ENCODE results near the gene ALDH1L1. TPM values are rescaled to one million over a fixed set of nuclear protein-coding genes. Genes with fewer than 3 reads are reported as not detected.
A peak's percentile ranks its signal among the peaks of the same experiment; 100 is the strongest.

Gene ALDH1L1
- total and polyA plus RNA-seq, 2 of the 8 experiments (the other 6 are each of a cell fraction or from before 2014, with no cell fraction given), result 0.98 to 1.6 TPM

GRCh38 chr3:126113238-126113555 is 67.2 kb downstream of the ALDH1L1 start:
- no peaks in the 10 kb centered on the region for H3K27me3 ChIP-seq (replicated peaks in 1 of 4; ENCODE audit: control insufficient read depth in 3 of 4, extremely low read depth in 1 of 4, insufficient read depth in 3 of 4, low read length in 3 of 4)
- no peak overlapping the region for H3K23ac ChIP-seq (ENCODE audit: insufficient read length)
- H3K4ac ChIP-seq (replicated peaks; ENCODE audit: insufficient read length, low read depth, low read length), result no peak overlapping the region
- H3K56ac ChIP-seq (replicated peaks; ENCODE audit: insufficient read length, low read depth, low read length), result no peak overlapping the region
- H3K27ac ChIP-seq (ENCODE audit: low read depth, low read length), result no peak overlapping the region
- FAIRE-seq, result no peak
- no peak for TF ChIP-seq SP2 (IDR thresholded peaks at IDR 0.05; ENCODE audit: low read length)
- TF ChIP-seq CTCF (IDR thresholded peaks at IDR 0.05; ENCODE audit: control extremely low read depth in 1 of 3, insufficient read depth in 1 of 3, low read depth in 1 of 3, low read length in 3 of 3), result no peak
- no peak for TF ChIP-seq YY1 (IDR thresholded peaks at IDR 0.05; ENCODE audit: low read depth, low read length)
- TF ChIP-seq HDAC2 (IDR thresholded peaks at IDR 0.05; ENCODE audit: borderline replicate concordance in 1 of 2, low read depth in 2 of 2, low read length in 2 of 2), result no peak
- TF ChIP-seq TEAD4 (IDR thresholded peaks at IDR 0.05; ENCODE audit: low read depth, low read length), result no peak
- TF ChIP-seq KDM1A (IDR thresholded peaks at IDR 0.05; ENCODE audit: borderline replicate concordance, low read length), result no peak
- TF ChIP-seq RNF2 (IDR thresholded peaks at IDR 0.05; ENCODE audit: borderline replicate concordance, low read depth, low read length, missing control alignments, poor library complexity, severe bottlenecking), result no peak
- no peak overlapping the region for H2BK120ac ChIP-seq (replicated peaks; ENCODE audit: low read depth, low read length)
- no peaks in the 10 kb centered on the region for H3K79me2 ChIP-seq (ENCODE audit: control insufficient read depth in 1 of 2, insufficient read depth in 2 of 2, low read length in 2 of 2)
- H3K4me2 ChIP-seq (ENCODE audit: insufficient read depth in 1 of 2, low read depth in 2 of 2, low read length in 2 of 2), result no peak overlapping the region
- no peaks in the 10 kb centered on the region; the same call in 1 of the 2 replicates for H3K79me1 ChIP-seq (ENCODE audit: low read depth, low read length)
- H3K4me1 ChIP-seq (replicated peaks in 1 of 4; ENCODE audit: control insufficient read depth in 3 of 4, insufficient read depth in 4 of 4, low read length in 3 of 4), result no peaks in the 10 kb centered on the region
- ChIA-PET POLR2A (ENCODE audit: partially characterized antibody) (no interaction called here), CTCF (ENCODE audit: partially characterized antibody) (interaction anchor here (0.8 to 7.3 kb wide), 10 partner anchors 10 to 147 kb away, joined by 3 to 52 read pairs (median 4); no protein-coding TSS in a partner anchor)
- H2AK5ac ChIP-seq (ENCODE audit: low read depth, low read length), result no peak overlapping the region
- H2AFZ ChIP-seq (ENCODE audit: low read length), result no peak overlapping the region
- DNase-seq (ENCODE audit: low read depth in 1 of 2, low spot score in 2 of 2), result peak in 1 of 2 experiments; percentile 26
- no peak overlapping the region for H4K91ac ChIP-seq (replicated peaks; ENCODE audit: insufficient read length, low read length)
- no peak overlapping the region for H3K4me3 ChIP-seq (ENCODE audit: extremely low read depth in 1 of 4, insufficient read depth in 2 of 4, low read depth in 3 of 4, low read length in 4 of 4)
- no peaks in the 10 kb centered on the region for H3K36me3 ChIP-seq (ENCODE audit: control insufficient read depth in 2 of 4, insufficient read depth in 4 of 4, low read length in 3 of 4)
- H4K5ac ChIP-seq (ENCODE audit: insufficient read length, low read depth, low read length), result no peak overlapping the region
- no peak overlapping the region for H2BK5ac ChIP-seq (ENCODE audit: low read depth, low read length)
- H3K9ac ChIP-seq (replicated peaks in 1 of 4; ENCODE audit: extremely low read depth in 1 of 4, low read depth in 3 of 4, low read length in 3 of 4), result no peak overlapping the region
- no peaks in the 10 kb centered on the region for H3K23me2 ChIP-seq (ENCODE audit: low read depth, low read length)
- no peak overlapping the region for H2BK15ac ChIP-seq (ENCODE audit: low read length)
- no peak overlapping the region for H3K14ac ChIP-seq (ENCODE audit: insufficient read length)
- no peak overlapping the region for H3K18ac ChIP-seq (ENCODE audit: extremely low read depth, low read length)
- no peaks in the 10 kb centered on the region for H4K20me1 ChIP-seq (replicated peaks in 1 of 2; ENCODE audit: control insufficient read depth in 1 of 2, insufficient read depth in 2 of 2, low read length in 2 of 2)
- H3K9me3 ChIP-seq (ENCODE audit: insufficient read depth in 2 of 2, low read depth in 1 of 2, low read length in 1 of 2), result no peaks in the 10 kb centered on the region
- no peak overlapping the region for H4K8ac ChIP-seq (ENCODE audit: extremely low read depth, insufficient read depth, low read length)
- H2BK12ac ChIP-seq (ENCODE audit: low read depth, low read length), result no peak overlapping the region
- WGBS, 2 experiments (ENCODE audit: extremely low coverage in 1 of 2, insufficient coverage in 1 of 2, insufficient read length in 1 of 2, insufficient replicate concordance in 2 of 2, low coverage in 1 of 2, low lambda C conversion rate in 2 of 2, missing lambda C conversion rate in 1 of 2), result 96% methylated on average over 6 of the region's 6 CpGs; no CpG with 5 or more reads in 1 of the 2 experiments
- no peak overlapping the region for H2BK20ac ChIP-seq (ENCODE audit: low read length)
